ENCODE measurements around the gene HBM. TPM values are rescaled to one million over a fixed set of nuclear protein-coding genes. Genes with fewer than 3 reads are reported as not detected.
"Not testable (repeated sequence)": the region's sequence is repeated elsewhere in the genome, so short reads cannot be mapped to it uniquely, and the experiment has no call there.

Gene HBM
- total RNA-seq, 4 donors from 2014 or later, result 3.8 TPM; not detected in 3

DNA sequence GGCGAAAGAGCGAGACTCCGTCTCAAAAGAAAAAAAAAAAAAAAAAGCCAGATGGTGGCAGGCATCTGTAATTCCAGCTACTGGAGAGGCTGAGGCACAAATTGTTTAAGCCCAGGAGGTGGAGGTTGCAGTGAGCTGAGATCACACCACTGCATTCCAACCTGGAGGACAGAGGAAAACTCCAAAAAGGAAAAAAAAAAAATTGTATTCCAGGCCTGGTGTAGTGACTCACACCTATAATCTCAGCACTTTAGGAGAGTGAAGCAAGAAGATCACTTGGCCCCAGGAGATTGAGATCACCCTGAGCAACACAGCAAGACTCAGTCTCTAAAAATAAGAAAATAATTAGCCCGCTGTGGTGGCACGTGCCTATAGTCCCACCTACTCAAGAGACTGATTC lies 34.6 kb downstream of the HBM start:
- no peak for DNase-seq (ENCODE audit: extremely low spot score)
- Histone ChIP-seq H3K27me3 (no peaks in the 10 kb centered on the region), H3K9me3 (no peaks in the 10 kb centered on the region), H3K4me1 (no peaks in the 10 kb centered on the region), H3K4me3 (no peak overlapping the region), H3K36me3 (peaks cover 80 to 98% (median 93%) of the 10 kb centered on the region in 4 donors), H3K27ac (replicated peaks in 1 of 4) (no peak overlapping the region)
- intact Hi-C loops (cut with DNase I), result no loop called here
- TF ChIP-seq POLR2AphosphoS5 (IDR thresholded peaks at IDR 0.05) (no peak), EP300 (IDR thresholded peaks at IDR 0.05) (no peak), POLR2A (IDR thresholded peaks at IDR 0.05; ENCODE audit: low read depth) (no peak)
- TF ChIP-seq, protein P1, sequence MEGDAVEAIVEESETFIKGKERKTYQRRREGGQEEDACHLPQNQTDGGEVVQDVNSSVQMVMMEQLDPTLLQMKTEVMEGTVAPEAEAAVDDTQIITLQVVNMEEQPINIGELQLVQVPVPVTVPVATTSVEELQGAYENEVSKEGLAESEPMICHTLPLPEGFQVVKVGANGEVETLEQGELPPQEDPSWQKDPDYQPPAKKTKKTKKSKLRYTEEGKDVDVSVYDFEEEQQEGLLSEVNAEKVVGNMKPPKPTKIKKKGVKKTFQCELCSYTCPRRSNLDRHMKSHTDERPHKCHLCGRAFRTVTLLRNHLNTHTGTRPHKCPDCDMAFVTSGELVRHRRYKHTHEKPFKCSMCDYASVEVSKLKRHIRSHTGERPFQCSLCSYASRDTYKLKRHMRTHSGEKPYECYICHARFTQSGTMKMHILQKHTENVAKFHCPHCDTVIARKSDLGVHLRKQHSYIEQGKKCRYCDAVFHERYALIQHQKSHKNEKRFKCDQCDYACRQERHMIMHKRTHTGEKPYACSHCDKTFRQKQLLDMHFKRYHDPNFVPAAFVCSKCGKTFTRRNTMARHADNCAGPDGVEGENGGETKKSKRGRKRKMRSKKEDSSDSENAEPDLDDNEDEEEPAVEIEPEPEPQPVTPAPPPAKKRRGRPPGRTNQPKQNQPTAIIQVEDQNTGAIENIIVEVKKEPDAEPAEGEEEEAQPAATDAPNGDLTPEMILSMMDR (IDR thresholded peaks at IDR 0.05), result no peak
- 92% methylated on average over 5 of the region's 5 CpGs for WGBS

DNA sequence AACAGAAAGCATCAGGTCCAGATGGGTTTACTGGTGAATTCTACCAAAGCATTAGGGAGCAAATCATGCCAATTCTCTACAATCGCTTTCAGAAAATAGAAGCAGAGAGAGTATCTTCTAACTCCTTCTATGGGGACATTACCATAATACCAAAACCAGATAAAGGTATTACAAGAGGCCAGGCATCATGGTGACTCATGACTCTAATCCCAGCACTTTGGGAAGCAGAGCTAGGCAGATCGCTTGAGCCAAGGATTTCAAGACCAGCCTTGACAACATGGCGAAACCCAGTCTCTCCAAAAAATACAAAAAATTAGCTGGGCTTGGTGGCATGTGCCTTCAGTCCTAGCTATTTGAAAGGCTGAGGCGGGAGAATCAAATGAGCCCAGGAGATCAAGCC lies 37.5 kb downstream of the HBM start:
- Histone ChIP-seq H3K9me3 (no peaks in the 10 kb centered on the region), H3K36me3 (peaks cover 78 to 98% (median 91%) of the 10 kb centered on the region in 4 donors), H3K27ac (replicated peaks in 1 of 4) (no peak overlapping the region), H3K27me3 (no peaks in the 10 kb centered on the region), H3K4me1 (no peaks in the 10 kb centered on the region), H3K4me3 (no peak overlapping the region)
- intact Hi-C loops (cut with DNase I), result no loop called here
- no peak for DNase-seq (ENCODE audit: extremely low spot score)
- TF ChIP-seq POLR2A (IDR thresholded peaks at IDR 0.05; ENCODE audit: low read depth) (no peak), EP300 (IDR thresholded peaks at IDR 0.05) (no peak), POLR2AphosphoS5 (IDR thresholded peaks at IDR 0.05) (no peak)
- TF ChIP-seq, protein P1 (IDR thresholded peaks at IDR 0.05), result no peak
- 94% methylated on average over 4 of the region's 4 CpGs for WGBS

DNA sequence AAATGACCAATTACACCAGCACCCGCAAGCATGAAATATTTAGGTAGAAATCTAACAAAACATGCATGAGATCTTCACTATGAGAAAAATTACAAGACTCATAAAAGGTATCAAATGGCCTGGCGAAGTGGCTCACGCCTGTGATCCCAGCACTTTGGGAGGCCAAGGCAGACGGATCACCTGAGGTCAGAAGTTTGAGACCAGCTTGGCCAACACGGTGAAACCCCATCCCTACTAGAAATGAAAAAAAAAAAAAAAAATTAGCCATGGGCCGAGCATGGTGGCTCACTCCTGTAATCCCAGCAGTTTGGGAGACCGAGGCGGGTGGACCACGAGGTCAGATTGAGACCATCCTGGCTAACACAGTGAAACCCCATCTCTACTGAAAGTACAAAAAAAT lies 38.3 kb downstream of the HBM start:
- H3K27ac ChIP-seq (replicated peaks in 1 of 4); intact Hi-C loops (cut with DNase I); H3K9me3 ChIP-seq; DNase-seq (ENCODE audit: extremely low spot score); H3K4me1 ChIP-seq; H3K4me3 ChIP-seq; H3K27me3 ChIP-seq: not testable (repeated sequence)
- WGBS, result 86% methylated on average over 9 of the region's 9 CpGs
- peaks cover 70 to 98% (median 90%) of the 10 kb centered on the region in 4 donors for H3K36me3 ChIP-seq

DNA sequence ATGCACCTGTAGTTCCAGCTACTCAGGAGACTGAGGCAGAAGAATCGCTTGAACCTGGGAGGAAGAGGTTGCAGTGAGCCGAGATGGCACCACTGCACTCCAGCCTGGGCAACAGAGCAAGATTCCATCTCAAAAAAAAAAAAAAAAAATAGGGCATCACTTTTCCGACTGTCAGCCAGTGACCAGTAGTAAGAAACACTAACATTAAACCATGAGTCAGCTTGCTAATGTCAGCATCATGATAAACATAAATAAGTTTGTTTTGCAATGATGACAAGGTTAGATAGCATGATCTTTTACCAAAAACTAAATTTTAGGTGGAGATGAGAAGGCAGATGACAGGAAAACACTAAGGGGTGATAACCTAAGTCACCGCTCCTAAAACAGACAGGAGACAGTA lies 43.6 kb downstream of the HBM start:
- H3K4me1 ChIP-seq; DNase-seq (ENCODE audit: extremely low spot score); H3K9me3 ChIP-seq; H3K27ac ChIP-seq (replicated peaks in 1 of 4); H3K27me3 ChIP-seq; H3K4me3 ChIP-seq; intact Hi-C loops (cut with DNase I): not testable (repeated sequence)
- H3K36me3 ChIP-seq, result peaks cover 51 to 100% (median 97%) of the 10 kb centered on the region in 4 donors
- 79% methylated on average over 4 of the region's 4 CpGs for WGBS

DNA sequence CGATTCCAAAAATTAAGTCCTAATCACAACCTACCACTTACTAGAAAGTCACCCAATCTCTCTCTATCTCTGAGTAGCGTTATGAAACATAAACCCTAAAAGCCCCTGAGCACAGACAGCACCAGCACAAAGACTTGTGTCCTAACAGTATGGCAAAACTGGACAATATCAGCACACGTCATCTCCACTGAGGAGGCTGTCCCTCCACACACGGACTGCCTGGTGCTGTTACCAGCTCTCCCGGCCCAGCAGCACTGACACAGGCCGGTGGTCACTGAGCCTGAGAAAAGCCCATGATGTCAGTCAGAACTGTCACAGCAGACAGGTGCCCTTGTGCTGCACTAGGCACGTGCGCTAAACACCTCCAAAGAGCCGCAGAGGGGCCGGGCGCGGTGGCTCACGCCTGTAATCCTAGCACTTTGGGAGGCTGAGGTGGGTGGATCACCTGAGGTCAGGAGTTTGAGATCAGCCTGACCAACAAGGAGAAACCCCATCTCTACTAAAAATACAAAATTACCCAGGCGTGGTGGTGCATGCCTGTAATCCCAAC lies 45.9 kb downstream of the HBM start:
- H3K4me3 ChIP-seq; H3K9me3 ChIP-seq; H3K4me1 ChIP-seq; H3K27ac ChIP-seq (replicated peaks in 1 of 4); H3K27me3 ChIP-seq; intact Hi-C loops (cut with DNase I); DNase-seq (ENCODE audit: extremely low spot score): not testable (repeated sequence)
- 91% methylated on average over 14 of the region's 14 CpGs for WGBS
- peaks cover 36 to 100% (median 98%) of the 10 kb centered on the region in 4 donors for H3K36me3 ChIP-seq

DNA sequence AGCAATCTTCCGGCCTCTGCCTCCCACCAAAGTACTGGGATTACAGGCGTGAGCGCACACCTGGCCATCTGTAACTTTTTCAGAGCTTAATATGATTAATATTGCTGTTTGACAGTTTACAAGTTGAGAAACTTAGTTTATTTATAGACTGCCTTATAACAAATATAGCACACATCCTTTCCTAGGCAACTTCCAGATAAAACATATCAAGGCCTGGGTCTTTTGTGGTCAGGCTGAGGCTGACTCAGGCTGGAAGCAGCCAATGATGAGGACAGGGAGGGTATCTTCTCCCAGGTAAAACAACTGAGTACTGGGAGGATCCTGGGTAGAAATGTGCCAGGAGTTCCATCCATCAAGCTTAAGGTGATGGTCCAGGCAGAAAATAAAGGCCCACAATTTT lies 47.2 kb downstream of the HBM start:
- H3K4me3 ChIP-seq, result no peak overlapping the region
- no peaks in the 10 kb centered on the region for H3K9me3 ChIP-seq
- H3K27me3 ChIP-seq, result no peaks in the 10 kb centered on the region
- 93% methylated on average over 3 of the region's 3 CpGs for WGBS
- intact Hi-C loops (cut with DNase I), result no loop called here
- no peak overlapping the region for H3K27ac ChIP-seq (replicated peaks in 1 of 4)
- DNase-seq (ENCODE audit: extremely low spot score), result no peak
- TF ChIP-seq POLR2AphosphoS5 (IDR thresholded peaks at IDR 0.05) (no peak), EP300 (IDR thresholded peaks at IDR 0.05) (no peak), POLR2A (IDR thresholded peaks at IDR 0.05; ENCODE audit: low read depth) (no peak)
- TF ChIP-seq, protein P1 (IDR thresholded peaks at IDR 0.05), result no peak
- H3K36me3 ChIP-seq, result peaks cover 36 to 100% (median 99%) of the 10 kb centered on the region in 4 donors
- H3K4me1 ChIP-seq, result peaks cover 0 to 7% (median 2%) of the 10 kb centered on the region in 4 donors

Small RNAs within 50 kb of the gene (small RNA-seq; reads per million reads assigned to genes)
- gene RF00019, result 0 reads per million in 3 donors

Other genes with a start within 250 kb of the HBM start
- 1 to 10 TPM; 3.3 to 3.8 (median 3.7) TPM for gene POLR3K, start 112.4 kb upstream of the HBM start, total RNA-seq
- gene SNRNP25, start 112.2 kb upstream of the HBM start, total RNA-seq, result 10 to 100 TPM; 22.0 to 33.6 (median 25.7) TPM
- gene RHBDF1, start 93.3 kb upstream of the HBM start, total RNA-seq, result 10 to 100 TPM; 26.7 to 43.0 (median 30.2) TPM
- gene MPG, start 87.8 kb upstream of the HBM start, total RNA-seq, result 100 to 1,000 TPM in 2 of 4 donors, 10 to 100 TPM in 2; 70.2 to 120 (median 106) TPM
- 10 to 100 TPM; 11.1 to 20.8 (median 14.1) TPM for gene NPRL3, start 27.3 kb upstream of the HBM start, total RNA-seq
- not detected for gene HBZ, start 13.3 kb upstream of the HBM start, total RNA-seq
- 1,000 to 10,000 TPM in 1 of 4 donors, 100 to 1,000 TPM in 1, 10 to 100 TPM in 1, 1 to 10 TPM in 1; 1.7 to 1,686 (median 156) TPM for gene HBA2, start 6.9 kb downstream of the HBM start, total RNA-seq
- 100 to 1,000 TPM in 1 of 4 donors, 10 to 100 TPM in 2, not detected in 1; 72.4 to 906 (median 98.6) TPM for gene HBA1, start 10.7 kb downstream of the HBM start, total RNA-seq
- 1 to 10 TPM in 1 of 4 donors, not detected in 3; 1.2 TPM for gene HBQ1, start 14.5 kb downstream of the HBM start, total RNA-seq
- 10 to 100 TPM; 34.8 to 60.6 (median 50.2) TPM for gene LUC7L, start 63.5 kb downstream of the HBM start, total RNA-seq
- gene FAM234A, start 68.8 kb downstream of the HBM start, total RNA-seq, result 100 to 1,000 TPM in 1 of 4 donors, 10 to 100 TPM in 3; 61.0 to 129 (median 78.1) TPM
- gene RGS11, start 110.0 kb downstream of the HBM start, total RNA-seq, result 10 to 100 TPM in 2 of 4 donors, 1 to 10 TPM in 2; 7.1 to 18.2 (median 11.0) TPM
- gene ARHGDIG, start 114.6 kb downstream of the HBM start, total RNA-seq, result 1 to 10 TPM in 3 of 4 donors, under 1 TPM in 1; 0.80 to 4.8 (median 3.0) TPM
- gene PDIA2, start 117.2 kb downstream of the HBM start, total RNA-seq, result 1 to 10 TPM in 2 of 4 donors, under 1 TPM in 1, not detected in 1; 0.23 to 1.2 (median 1.0) TPM
- gene AXIN1, start 186.7 kb downstream of the HBM start, total RNA-seq, result 10 to 100 TPM; 24.1 to 56.2 (median 44.1) TPM
- gene MRPL28, start 204.6 kb downstream of the HBM start, total RNA-seq, result 10 to 100 TPM; 53.6 to 93.8 (median 69.5) TPM
- gene PGAP6, start 216.0 kb downstream of the HBM start, total RNA-seq, result 10 to 100 TPM; 32.8 to 53.5 (median 46.3) TPM
- 100 to 1,000 TPM; 114 to 158 (median 124) TPM for gene NME4, start 231.2 kb downstream of the HBM start, total RNA-seq
- 10 to 100 TPM; 11.8 to 18.3 (median 17.4) TPM for gene DECR2, start 235.9 kb downstream of the HBM start, total RNA-seq

Data from esophagus muscularis mucosa (tissue), 4 donors.